ENCODE measurements around the gene ATP11A.

The ATP11A gene

GRCh38 chr13:112892426-112893206 is 202.8 kb downstream of the ATP11A start:
- H3K9ac ChIP-seq (ENCODE audit: low read length), result no peak overlapping the region
- no peaks in the 10 kb centered on the region for H3K9me2 ChIP-seq (replicated peaks; ENCODE audit: insufficient read depth, low read length)
- no peak overlapping the region for H3K4me3 ChIP-seq (ENCODE audit: low read length)
- H3F3A ChIP-seq (ENCODE audit: insufficient read depth, low read length), result no peaks in the 10 kb centered on the region
- no peak for DNase-seq
- peaks cover 78% of the 10 kb centered on the region for H3K27me3 ChIP-seq (replicated peaks; ENCODE audit: insufficient read depth, low read length)
- no peaks in the 10 kb centered on the region for H3K79me2 ChIP-seq (ENCODE audit: low read length)
- no peak overlapping the region for H2AFZ ChIP-seq (ENCODE audit: low read length)
- H4K20me1 ChIP-seq (ENCODE audit: insufficient read depth, low read length), result no peaks in the 10 kb centered on the region
- H3K27ac ChIP-seq (ENCODE audit: low read length), result no peak overlapping the region
- H3K4me1 ChIP-seq (ENCODE audit: low read length), result peaks cover 8% of the 10 kb centered on the region
- H3K4me2 ChIP-seq (ENCODE audit: low read depth, low read length), result no peak overlapping the region
- no peaks in the 10 kb centered on the region for H3K36me3 ChIP-seq (replicated peaks; ENCODE audit: insufficient read depth, low read length)
- TF ChIP-seq CTCF (IDR thresholded peaks at IDR 0.05; ENCODE audit: low read length) (no peak), EZH2phosphoT487 (IDR thresholded peaks at IDR 0.05; ENCODE audit: low read length) (no peak), EZH2 (optimal IDR thresholded peaks at IDR 0.05; ENCODE audit: low read depth, low read length) (no peak)
- H3K9me3 ChIP-seq (replicated peaks; ENCODE audit: insufficient read depth, low read length), result no peaks in the 10 kb centered on the region

- Histone ChIP-seq H3K4me3 (ENCODE audit: low read length) (no peak overlapping the region), H3K9ac (ENCODE audit: low read length) (no peak overlapping the region), H3K36me3 (replicated peaks; ENCODE audit: insufficient read depth, low read length) (no peaks in the 10 kb centered on the region), H3F3A (ENCODE audit: insufficient read depth, low read length) (no peaks in the 10 kb centered on the region), H3K9me3 (replicated peaks; ENCODE audit: insufficient read depth, low read length) (no peaks in the 10 kb centered on the region), H3K4me2 (ENCODE audit: low read depth, low read length) (no peak overlapping the region), H2AFZ (ENCODE audit: low read length) (no peak overlapping the region), H3K79me2 (ENCODE audit: low read length) (no peaks in the 10 kb centered on the region), H3K9me2 (replicated peaks; ENCODE audit: insufficient read depth, low read length) (no peaks in the 10 kb centered on the region), H3K4me1 (ENCODE audit: low read length) (peaks cover 8% of the 10 kb centered on the region), H3K27ac (ENCODE audit: low read length) (no peak overlapping the region), H3K27me3 (replicated peaks; ENCODE audit: insufficient read depth, low read length) (peaks cover 81% of the 10 kb centered on the region), H4K20me1 (ENCODE audit: insufficient read depth, low read length) (no peaks in the 10 kb centered on the region)
- TF ChIP-seq EZH2 (optimal IDR thresholded peaks at IDR 0.05; ENCODE audit: low read depth, low read length) (no peak), CTCF (IDR thresholded peaks at IDR 0.05; ENCODE audit: low read length) (no peak), EZH2phosphoT487 (IDR thresholded peaks at IDR 0.05; ENCODE audit: low read length) (no peak)
- DNase-seq, result no peak
Observed at GRCh38 chr13:112893207-112893569, 203.3 kb downstream of the ATP11A start.

- Histone ChIP-seq H3K4me1 (ENCODE audit: low read length) (peaks cover 8% of the 10 kb centered on the region), H3F3A (ENCODE audit: insufficient read depth, low read length) (no peaks in the 10 kb centered on the region), H2AFZ (ENCODE audit: low read length) (peak overlapping the region; percentile 61; the same call in 1 of the 2 replicates), H3K4me3 (ENCODE audit: low read length) (no peak overlapping the region; the same call in 1 of the 2 replicates), H3K36me3 (replicated peaks; ENCODE audit: insufficient read depth, low read length) (no peaks in the 10 kb centered on the region), H3K9me3 (replicated peaks; ENCODE audit: insufficient read depth, low read length) (no peaks in the 10 kb centered on the region), H3K4me2 (ENCODE audit: low read depth, low read length) (peak overlapping the region; percentile 54; the same call in 1 of the 2 replicates), H3K79me2 (ENCODE audit: low read length) (no peaks in the 10 kb centered on the region), H3K27me3 (replicated peaks; ENCODE audit: insufficient read depth, low read length) (peaks cover 79% of the 10 kb centered on the region), H4K20me1 (ENCODE audit: insufficient read depth, low read length) (no peaks in the 10 kb centered on the region), H3K27ac (ENCODE audit: low read length) (no peak overlapping the region), H3K9ac (ENCODE audit: low read length) (no peak overlapping the region), H3K9me2 (replicated peaks; ENCODE audit: insufficient read depth, low read length) (no peaks in the 10 kb centered on the region)
- DNase-seq, result peak; percentile 59
- TF ChIP-seq CTCF (IDR thresholded peaks at IDR 0.05; ENCODE audit: low read length), result no peak
- TF ChIP-seq EZH2 (optimal IDR thresholded peaks at IDR 0.05; ENCODE audit: low read depth, low read length), result no peak
- TF ChIP-seq EZH2phosphoT487 (IDR thresholded peaks at IDR 0.05; ENCODE audit: low read length), result no peak
Observed at GRCh38 chr13:112893570-112894422, 204.0 kb downstream of the ATP11A start.
